Hepatocyte (in vitro differentiated cells): Measurements from ENCODE around the gene CHD6. TPM values are rescaled to one million over a fixed set of nuclear protein-coding genes. Genes with fewer than 3 reads are reported as not detected.

Experiments used
- DNase-seq: peaks from one replicate; pipeline ENCODE4 v3.0.0-alpha.2; 2016; ENCODE audit warnings: low spot score
- H2AFZ ChIP-seq: fragments of 200-600 bp; sonication (generic); 2 replicates; pipeline ENCODE4 v1.6.0; 2016; ENCODE audit warnings: antibody characterized with exemption, mild to moderate bottlenecking
- H3K27ac ChIP-seq: fragments of 200-600 bp; sonication (generic); 2 replicates; pipeline ENCODE4 v1.5.1; 2016; ENCODE audit warnings: mild to moderate bottlenecking
- H3K27me3 ChIP-seq: fragments of 200-600 bp; sonication (generic); 2 replicates; pipeline ENCODE4 v1.6.1; 2016
- H3K36me3 ChIP-seq: fragments of 200-600 bp; sonication (generic); replicated peaks from 2 replicates; pipeline ENCODE4 v1.5.1; 2016; ENCODE audit warnings: low read depth; ENCODE audit not compliant: insufficient read depth
- H3K4me1 ChIP-seq: fragments of 200-600 bp; sonication (generic); 2 replicates; pipeline ENCODE4 v1.5.1; 2016; ENCODE audit warnings: mild to moderate bottlenecking, moderate library complexity; ENCODE audit not compliant: insufficient read depth
- H3K4me2 ChIP-seq: fragments of 200-600 bp; sonication (generic); 2 replicates; pipeline ENCODE4 v1.6.0; 2016
- H3K4me3 ChIP-seq: fragments of 200-600 bp; sonication (generic); 2 replicates; pipeline ENCODE4 v1.5.1; 2016; ENCODE audit warnings: mild to moderate bottlenecking
- H3K79me2 ChIP-seq: fragments of 200-600 bp; sonication (generic); 2 replicates; pipeline ENCODE4 v1.6.0; 2017; ENCODE audit warnings: mild to moderate bottlenecking
- H3K9me2 ChIP-seq: fragments of 200-600 bp; sonication (generic); replicated peaks from 2 replicates; pipeline ENCODE4 v1.6.0; 2017; ENCODE audit warnings: mild to moderate bottlenecking; ENCODE audit not compliant: insufficient read depth
- H3K9me3 ChIP-seq: fragments of 200-600 bp; sonication (generic); 2 replicates; pipeline ENCODE4 v1.5.1; 2016; ENCODE audit warnings: low read depth, mild to moderate bottlenecking
- H4K20me1 ChIP-seq: fragments of 200-600 bp; sonication (generic); 2 replicates; pipeline ENCODE4 v1.6.0; 2016; ENCODE audit warnings: mild to moderate bottlenecking; ENCODE audit not compliant: insufficient read depth, poor library complexity, severe bottlenecking
- EZH2 ChIP-seq: fragments of 200-600 bp; sonication (generic); IDR thresholded peaks from 2 replicates; pipeline ENCODE4 v1.6.1; 2016; ENCODE audit warnings: antibody characterized with exemption, mild to moderate bottlenecking, borderline replicate concordance
- EZH2phosphoT487 ChIP-seq: fragments of 200-600 bp; sonication (generic); IDR thresholded peaks from one replicate; pipeline ENCODE4 v1.6.1; 2018; ENCODE audit warnings: antibody characterized with exemption, mild to moderate bottlenecking, low read depth, moderate library complexity; ENCODE audit not compliant: unreplicated experiment, severe bottlenecking
- WGBS: methylation state at CpG from one replicate; pipeline ENCODE4 v1.1.6; 2016; ENCODE audit warnings: low lambda C conversion rate; ENCODE audit errors: missing lambda C conversion rate; 5-methylcytosine and 5-hydroxymethylcytosine counted together
- polyA plus RNA-seq: library from polyadenylated mRNA; unstranded; fragments of >200 nt; fragmentation: Nextera tagmentation; extraction: Ambion mirVana; gene quantifications from 2 replicates; pipeline ENCODE4 v1.2.1, GENCODE V29; 2016
- total RNA-seq: library from RNA; depleted of rRNA; stranded (reverse); fragments of >200 nt; gene quantifications from 2 replicates; pipeline ENCODE4 v1.2.3, GENCODE V29; 2014
- TF ChIP-seq, protein P1 (sequence below): fragments of 200-600 bp; sonication (generic); IDR thresholded peaks from 2 replicates; pipeline ENCODE4 v1.5.1; 2016; ENCODE audit warnings: antibody characterized with exemption, mild to moderate bottlenecking; ENCODE audit not compliant: poor library complexity

CHD6 gene
- total and polyA plus RNA-seq, 2 experiments from 2014 or later: 31.0 to 56.0 TPM

DNA sequence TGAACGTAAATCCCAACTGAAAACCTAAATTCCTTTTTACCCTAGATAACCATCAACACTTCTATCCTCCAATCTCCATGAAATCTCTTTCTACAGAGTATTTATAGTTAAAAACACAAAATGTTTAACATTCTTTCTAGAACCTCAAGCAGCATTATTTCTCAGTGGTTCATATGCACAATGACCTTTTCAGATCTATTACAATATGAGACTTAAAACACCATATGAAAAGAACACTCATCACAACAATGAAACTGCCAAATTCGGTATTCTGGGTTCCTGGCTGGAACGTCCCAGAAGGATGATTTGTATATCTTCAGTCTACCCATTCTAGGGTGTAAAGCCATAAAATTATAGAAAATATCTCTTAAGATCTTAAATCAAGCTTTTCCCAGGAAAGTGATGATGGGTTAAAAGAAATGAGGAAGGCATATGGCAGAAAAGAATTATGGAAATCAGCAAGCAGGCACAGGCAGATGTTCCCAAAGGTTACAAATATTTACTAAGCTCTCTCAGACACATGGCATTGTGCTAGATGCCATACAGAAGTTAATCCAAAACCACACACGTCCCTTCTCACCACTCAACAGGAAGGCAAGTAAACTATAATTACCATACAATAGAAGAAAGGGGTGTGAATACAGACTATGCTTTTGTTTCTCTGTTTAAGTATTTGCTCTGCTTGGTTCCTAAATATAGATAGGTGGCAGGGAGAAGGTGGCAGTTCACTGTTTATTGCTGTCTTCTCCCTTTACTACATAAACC lies 118.0 kb downstream of the CHD6 start:
- H3K27ac ChIP-seq: no peak overlapping the region
- no peak overlapping the region for H2AFZ ChIP-seq
- no peaks in the 10 kb centered on the region for H3K36me3 ChIP-seq
- peaks cover 17% of the 10 kb centered on the region for H3K4me1 ChIP-seq
- TF ChIP-seq, protein P1, sequence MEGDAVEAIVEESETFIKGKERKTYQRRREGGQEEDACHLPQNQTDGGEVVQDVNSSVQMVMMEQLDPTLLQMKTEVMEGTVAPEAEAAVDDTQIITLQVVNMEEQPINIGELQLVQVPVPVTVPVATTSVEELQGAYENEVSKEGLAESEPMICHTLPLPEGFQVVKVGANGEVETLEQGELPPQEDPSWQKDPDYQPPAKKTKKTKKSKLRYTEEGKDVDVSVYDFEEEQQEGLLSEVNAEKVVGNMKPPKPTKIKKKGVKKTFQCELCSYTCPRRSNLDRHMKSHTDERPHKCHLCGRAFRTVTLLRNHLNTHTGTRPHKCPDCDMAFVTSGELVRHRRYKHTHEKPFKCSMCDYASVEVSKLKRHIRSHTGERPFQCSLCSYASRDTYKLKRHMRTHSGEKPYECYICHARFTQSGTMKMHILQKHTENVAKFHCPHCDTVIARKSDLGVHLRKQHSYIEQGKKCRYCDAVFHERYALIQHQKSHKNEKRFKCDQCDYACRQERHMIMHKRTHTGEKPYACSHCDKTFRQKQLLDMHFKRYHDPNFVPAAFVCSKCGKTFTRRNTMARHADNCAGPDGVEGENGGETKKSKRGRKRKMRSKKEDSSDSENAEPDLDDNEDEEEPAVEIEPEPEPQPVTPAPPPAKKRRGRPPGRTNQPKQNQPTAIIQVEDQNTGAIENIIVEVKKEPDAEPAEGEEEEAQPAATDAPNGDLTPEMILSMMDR: no peak
- TF ChIP-seq EZH2 (no peak), EZH2phosphoT487 (no peak)
- H3K79me2 ChIP-seq: peaks cover 29% of the 10 kb centered on the region
- no peak overlapping the region for H3K4me3 ChIP-seq
- H3K4me2 ChIP-seq: no peak overlapping the region
- H3K27me3 ChIP-seq: no peaks in the 10 kb centered on the region
- no peaks in the 10 kb centered on the region for H4K20me1 ChIP-seq
- no peak for DNase-seq
- H3K9me3 ChIP-seq: no peaks in the 10 kb centered on the region
- WGBS: 76% methylated on average over 4 of the region's 4 CpGs
- H3K9me2 ChIP-seq: no peaks in the 10 kb centered on the region

DNA sequence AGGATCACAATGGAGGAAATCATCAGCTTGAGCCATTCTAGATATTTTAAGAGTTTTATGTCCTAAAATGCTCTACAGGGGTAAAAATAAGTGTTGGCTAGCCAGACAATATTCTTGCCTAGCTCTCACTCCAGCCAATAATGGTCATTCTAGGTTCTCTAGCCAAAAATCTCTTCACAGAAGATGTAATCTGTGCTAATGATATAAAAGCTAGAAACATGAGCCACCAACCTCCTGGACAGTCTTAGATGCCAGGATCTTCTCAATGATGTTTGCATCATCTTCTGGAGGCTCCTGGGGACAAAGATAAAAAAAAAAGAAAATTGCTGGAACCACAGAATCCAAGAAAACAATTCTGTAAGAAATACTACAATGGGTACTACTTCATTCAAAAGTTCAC lies 119.1 kb downstream of the CHD6 start:
- H3K4me3 ChIP-seq: no peak overlapping the region
- peaks cover 17% of the 10 kb centered on the region for H3K4me1 ChIP-seq
- H3K79me2 ChIP-seq: peaks cover 25% of the 10 kb centered on the region
- H3K4me2 ChIP-seq: no peak overlapping the region
- no peak overlapping the region for H2AFZ ChIP-seq
- no peaks in the 10 kb centered on the region for H3K9me2 ChIP-seq
- DNase-seq: no peak
- no peaks in the 10 kb centered on the region for H3K36me3 ChIP-seq
- TF ChIP-seq, protein P1: no peak
- TF ChIP-seq EZH2phosphoT487 (no peak), EZH2 (no peak)
- no peak overlapping the region for H3K27ac ChIP-seq
- H3K27me3 ChIP-seq: no peaks in the 10 kb centered on the region
- H4K20me1 ChIP-seq: no peaks in the 10 kb centered on the region
- H3K9me3 ChIP-seq: no peaks in the 10 kb centered on the region

- H4K20me1 ChIP-seq: no peaks in the 10 kb centered on the region
- H3K4me2 ChIP-seq: peak overlapping the region; percentile 65
- no peaks in the 10 kb centered on the region for H3K9me2 ChIP-seq
- TF ChIP-seq EZH2phosphoT487 (no peak), EZH2 (no peak)
- TF ChIP-seq, protein P1: no peak
- DNase-seq: peak; percentile 25
- H3K79me2 ChIP-seq: peaks cover 14% of the 10 kb centered on the region
- no peaks in the 10 kb centered on the region for H3K27me3 ChIP-seq
- peaks cover 17% of the 10 kb centered on the region for H3K4me1 ChIP-seq
- WGBS: 42% methylated on average over 9 of the region's 9 CpGs
- H3K9me3 ChIP-seq: no peaks in the 10 kb centered on the region
- H3K4me3 ChIP-seq: no peak overlapping the region
- no peaks in the 10 kb centered on the region for H3K36me3 ChIP-seq
- H3K27ac ChIP-seq: peak overlapping the region; percentile 54
- H2AFZ ChIP-seq: no peak overlapping the region
These were observed 120.8 kb downstream of the CHD6 start for GRCh38 chr20:41497186-41497895.
